ENCODE data around the gene CD2AP. TPM values are rescaled to one million over a fixed set of nuclear protein-coding genes. Genes with fewer than 3 reads are reported as not detected.

CD2AP gene
- total RNA-seq, 5 donors from 2014 or later (not counting 1 experiment from before 2014, with no cell fraction given): 22.3 to 39.7 (median 23.6) TPM

- Mint-ChIP-seq H3K4me3 (no peak overlapping the region), H3K27ac (no peak overlapping the region), H3K36me3 (no peaks in the 10 kb centered on the region), H3K4me1 (peaks cover 26 to 36% (median 28%) of the 10 kb centered on the region in 3 donors), H3K27me3 (no peaks in the 10 kb centered on the region), H3K9me3 (no peaks in the 10 kb centered on the region)
- Histone ChIP-seq H3K9me3 (no peaks in the 10 kb centered on the region), H3K36me3 (ENCODE audit: control insufficient read depth in 2 of 2, extremely low read depth in 1 of 2, insufficient read depth in 1 of 2, low read length in 1 of 2) (no peaks in the 10 kb centered on the region), H3K27me3 (replicated peaks in 1 of 2; ENCODE audit: control insufficient read depth in 2 of 2, extremely low read depth in 1 of 2, insufficient read depth in 2 of 2, low read length in 1 of 2) (no peaks in the 10 kb centered on the region), H3K27ac (ENCODE audit: low read length) (no peak overlapping the region), H3K4me1 (ENCODE audit: control insufficient read depth in 1 of 2, extremely low read depth in 1 of 2, insufficient read depth in 2 of 2, low read length in 2 of 2) (peaks cover 7 to 17% of the 10 kb centered on the region in 2 experiments), H3K4me3 (ENCODE audit: control insufficient read depth in 1 of 2, extremely low read depth in 1 of 2, low read length in 1 of 2) (no peak overlapping the region)
- 100% methylated on average over 1 of the region's 5 CpGs for WGBS (ENCODE audit: insufficient coverage)
- DNase-seq (no peak), ATAC-seq (replicated peaks in 1 of 4) (no peak)
- ChIA-PET POLR2A (no interaction called here), CTCF (interaction anchor here in 1 of 2 donors (0.9 kb wide), 1 partner anchor 32 kb away, joined by 5 read pairs; no protein-coding TSS in a partner anchor)
These were observed 2.2 kb upstream of the CD2AP start for GRCh38 chr6:47475319-47475816.

- ATAC-seq (replicated peaks in 1 of 4) (no peak), DNase-seq (peak in 1 of 35 experiments; percentile 16)
- Histone ChIP-seq H3K27me3 (replicated peaks in 1 of 2; ENCODE audit: control insufficient read depth in 2 of 2, extremely low read depth in 1 of 2, insufficient read depth in 2 of 2, low read length in 1 of 2) (no peaks in the 10 kb centered on the region), H3K4me1 (ENCODE audit: control insufficient read depth in 1 of 2, extremely low read depth in 1 of 2, insufficient read depth in 2 of 2, low read length in 2 of 2) (peaks cover 10 to 19% of the 10 kb centered on the region in 2 experiments), H3K9me3 (no peaks in the 10 kb centered on the region), H3K4me3 (ENCODE audit: control insufficient read depth in 1 of 2, extremely low read depth in 1 of 2, low read length in 1 of 2) (peak overlapping the region; percentile 84 to 89), H3K27ac (ENCODE audit: low read length) (peak overlapping the region; percentile 92), H3K36me3 (ENCODE audit: control insufficient read depth in 2 of 2, extremely low read depth in 1 of 2, insufficient read depth in 1 of 2, low read length in 1 of 2) (no peaks in the 10 kb centered on the region)
- H3K4me3 Mint-ChIP-seq: peak overlapping the region; percentile 93 to 99 (median 99)
- no peaks in the 10 kb centered on the region for H3K36me3 Mint-ChIP-seq
- no peaks in the 10 kb centered on the region for H3K9me3 Mint-ChIP-seq
- POLR2A ChIA-PET: interaction anchor here (0.5 to 2.9 kb wide), 7 partner anchors 11 to 125 kb away, joined by 3 to 9 read pairs (median 4); no protein-coding TSS in a partner anchor
- no peaks in the 10 kb centered on the region for H3K27me3 Mint-ChIP-seq
- peak overlapping the region; percentile 97 to 99 for H3K27ac Mint-ChIP-seq
- H3K4me1 Mint-ChIP-seq: peaks cover 37 to 49% (median 38%) of the 10 kb centered on the region in 3 donors
- CTCF ChIA-PET: interaction anchor here in 1 of 2 donors (0.7 to 1.9 kb wide), 8 partner anchors 8 to 306 kb away, joined by 3 to 15 read pairs (median 4); no protein-coding TSS in a partner anchor
- 6% methylated on average over 17 of the region's 21 CpGs for WGBS (ENCODE audit: insufficient coverage)
These were observed 650 bp upstream of the CD2AP start for GRCh38 chr6:47476781-47477496.

- Mint-ChIP-seq H3K27me3 (no peaks in the 10 kb centered on the region), H3K9me3 (no peaks in the 10 kb centered on the region), H3K4me1 (peaks cover 46 to 61% (median 49%) of the 10 kb centered on the region in 3 donors), H3K36me3 (no peaks in the 10 kb centered on the region), H3K27ac (peak overlapping the region; percentile 98), H3K4me3 (peak overlapping the region; percentile 93 to 99 (median 99))
- peak in 1 of 35 experiments; percentile 0 for DNase-seq
- Histone ChIP-seq H3K4me1 (ENCODE audit: control insufficient read depth in 1 of 2, extremely low read depth in 1 of 2, insufficient read depth in 2 of 2, low read length in 2 of 2) (peaks cover 13 to 26% of the 10 kb centered on the region in 2 experiments), H3K27me3 (replicated peaks in 1 of 2; ENCODE audit: control insufficient read depth in 2 of 2, extremely low read depth in 1 of 2, insufficient read depth in 2 of 2, low read length in 1 of 2) (no peaks in the 10 kb centered on the region), H3K27ac (ENCODE audit: low read length) (peak overlapping the region; percentile 92), H3K9me3 (no peaks in the 10 kb centered on the region), H3K4me3 (ENCODE audit: control insufficient read depth in 1 of 2, extremely low read depth in 1 of 2, low read length in 1 of 2) (peak overlapping the region; percentile 84 to 89), H3K36me3 (ENCODE audit: control insufficient read depth in 2 of 2, extremely low read depth in 1 of 2, insufficient read depth in 1 of 2, low read length in 1 of 2) (no peaks in the 10 kb centered on the region)
- peak in 3 of 4 experiments; percentile 21 to 34 (median 30) for ATAC-seq (replicated peaks in 1 of 4)
- 0% methylated on average over 9 of the region's 31 CpGs for WGBS (ENCODE audit: insufficient coverage)
- POLR2A ChIA-PET: interaction anchor here (0.6 to 2.9 kb wide), 8 partner anchors 9 to 1348 kb away, joined by 3 to 9 read pairs (median 4); no protein-coding TSS in a partner anchor
- CTCF ChIA-PET: interaction anchor here (0.6 to 1.9 kb wide), 5 partner anchors 13 to 70 kb away, joined by 3 to 15 read pairs (median 4); no protein-coding TSS in a partner anchor
These were observed 897 bp downstream of the CD2AP start for GRCh38 chr6:47478233-47479139.

- Mint-ChIP-seq H3K4me3 (peak overlapping the region; percentile 93 to 99 (median 99)), H3K27me3 (no peaks in the 10 kb centered on the region), H3K9me3 (no peaks in the 10 kb centered on the region), H3K36me3 (no peaks in the 10 kb centered on the region), H3K27ac (peak overlapping the region; percentile 98), H3K4me1 (peaks cover 53 to 67% (median 55%) of the 10 kb centered on the region in 3 donors)
- Histone ChIP-seq H3K4me3 (ENCODE audit: control insufficient read depth in 1 of 2, extremely low read depth in 1 of 2, low read length in 1 of 2) (peak overlapping the region; percentile 84 to 89), H3K27ac (ENCODE audit: low read length) (no peak overlapping the region), H3K27me3 (replicated peaks in 1 of 2; ENCODE audit: control insufficient read depth in 2 of 2, extremely low read depth in 1 of 2, insufficient read depth in 2 of 2, low read length in 1 of 2) (no peaks in the 10 kb centered on the region), H3K36me3 (ENCODE audit: control insufficient read depth in 2 of 2, extremely low read depth in 1 of 2, insufficient read depth in 1 of 2, low read length in 1 of 2) (no peaks in the 10 kb centered on the region), H3K4me1 (ENCODE audit: control insufficient read depth in 1 of 2, extremely low read depth in 1 of 2, insufficient read depth in 2 of 2, low read length in 2 of 2) (peaks cover 13 to 31% of the 10 kb centered on the region in 2 experiments), H3K9me3 (no peaks in the 10 kb centered on the region)
- no CpG with 5 or more reads among the region's 5 CpGs for WGBS (ENCODE audit: insufficient coverage)
- DNase-seq (peak in 1 of 35 experiments; percentile 9), ATAC-seq (replicated peaks in 1 of 4) (no peak)
- ChIA-PET POLR2A (interaction anchor here in 1 of 2 donors (0.7 to 2.9 kb wide), 2 partner anchors 9 to 95 kb away, joined by 3 to 9 read pairs; no protein-coding TSS in a partner anchor), CTCF (interaction anchor here in 1 of 2 donors (0.8 kb wide), 1 partner anchor 65 kb away, joined by 3 read pairs; no protein-coding TSS in a partner anchor)
These were observed 1.5 kb downstream of the CD2AP start for GRCh38 chr6:47479140-47479508.

GRCh38 chr6:47479874-47480273 is 2.3 kb downstream of the CD2AP start:
- Histone ChIP-seq H3K9me3 (no peaks in the 10 kb centered on the region), H3K27me3 (replicated peaks in 1 of 2; ENCODE audit: control insufficient read depth in 2 of 2, extremely low read depth in 1 of 2, insufficient read depth in 2 of 2, low read length in 1 of 2) (no peaks in the 10 kb centered on the region), H3K36me3 (ENCODE audit: control insufficient read depth in 2 of 2, extremely low read depth in 1 of 2, insufficient read depth in 1 of 2, low read length in 1 of 2) (no peaks in the 10 kb centered on the region), H3K4me1 (ENCODE audit: control insufficient read depth in 1 of 2, extremely low read depth in 1 of 2, insufficient read depth in 2 of 2, low read length in 2 of 2) (peaks cover 13 to 32% of the 10 kb centered on the region in 2 experiments), H3K27ac (ENCODE audit: low read length) (no peak overlapping the region), H3K4me3 (ENCODE audit: control insufficient read depth in 1 of 2, extremely low read depth in 1 of 2, low read length in 1 of 2) (no peak overlapping the region)
- DNase-seq (no peak), ATAC-seq (replicated peaks in 1 of 4) (no peak)
- Mint-ChIP-seq H3K4me3 (peak overlapping the region; percentile 10 to 99 (median 93)), H3K27ac (no peak overlapping the region), H3K36me3 (no peaks in the 10 kb centered on the region), H3K27me3 (no peaks in the 10 kb centered on the region), H3K4me1 (peaks cover 60 to 75% (median 62%) of the 10 kb centered on the region in 3 donors), H3K9me3 (no peaks in the 10 kb centered on the region)
- CTCF ChIA-PET: interaction anchor here in 1 of 2 donors (0.6 kb wide), 1 partner anchor 11 kb away, joined by 3 read pairs; no protein-coding TSS in a partner anchor
- POLR2A ChIA-PET: interaction anchor here in 1 of 2 donors (0.7 to 2.9 kb wide), 2 partner anchors 8 to 95 kb away, joined by 3 to 9 read pairs; no protein-coding TSS in a partner anchor
- WGBS (ENCODE audit: insufficient coverage): 88% methylated on average over 2 of the region's 3 CpGs

Data from T-cell (primary cell).